Measurements from ENCODE around the gene VPS37D. TPM values are rescaled to one million over a fixed set of nuclear protein-coding genes. Genes with fewer than 3 reads are reported as not detected.

Gene VPS37D
- total and polyA plus RNA-seq, 2 donors (not counting 1 experiment from before 2014, with no cell fraction given): 0.10 to 0.71 TPM

DNA sequence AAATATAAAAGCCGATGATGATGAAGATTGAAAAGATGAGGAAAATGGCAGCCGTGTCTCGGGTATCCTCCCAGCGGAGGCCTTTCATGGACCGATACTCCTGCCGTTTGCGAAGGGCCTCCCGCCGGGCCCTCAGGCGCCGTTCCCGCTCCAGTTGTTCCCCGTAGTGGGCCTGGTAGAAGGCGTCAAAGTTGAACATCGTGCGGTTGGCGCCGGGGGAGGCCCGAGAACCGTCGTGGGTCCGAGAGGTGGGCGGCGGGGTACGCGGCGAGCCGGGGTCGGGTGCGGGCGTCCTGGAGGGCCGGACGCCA lies 15.1 kb downstream of the VPS37D start:
- Histone ChIP-seq H3K4me2 (replicated peaks; ENCODE audit: low read depth, low read length, poor library complexity, severe bottlenecking) (peak overlapping the region; percentile 79), H2AFZ (ENCODE audit: insufficient read depth, low read depth, low read length, poor library complexity, severe bottlenecking) (peak overlapping the region; percentile 97), H3K36me3 (replicated peaks in 1 of 2; ENCODE audit: control extremely low read depth in 1 of 2, control insufficient read depth in 1 of 2, extremely low read depth in 1 of 2, insufficient read depth in 2 of 2, low read length in 1 of 2) (peaks cover 0 to 20% of the 10 kb centered on the region in 2 experiments), H3K4me1 (ENCODE audit: control insufficient read depth in 2 of 2, insufficient read depth in 2 of 2, low read length in 2 of 2) (peaks cover 19 to 25% of the 10 kb centered on the region in 2 donors), H3K4me3 (ENCODE audit: control extremely low read depth in 1 of 5, extremely low read depth in 1 of 5, insufficient read depth in 1 of 5, low read depth in 2 of 5, low read length in 4 of 5) (peak overlapping the region in 4 of 5 experiments; percentile 87 to 99 (median 96)), H3K9me3 (ENCODE audit: control extremely low read depth in 1 of 3, control insufficient read depth in 2 of 3, insufficient read depth in 1 of 3, low read length in 2 of 3) (no peaks in the 10 kb centered on the region), H3K79me2 (ENCODE audit: control insufficient read depth, insufficient read depth, low read length) (peaks cover 69% of the 10 kb centered on the region), H3K9ac (ENCODE audit: low read length) (peak overlapping the region; percentile 96), H3K27me3 (replicated peaks in 1 of 4; ENCODE audit: control extremely low read depth in 1 of 4, control insufficient read depth in 3 of 4, insufficient read depth in 4 of 4, low read length in 3 of 4) (no peaks in the 10 kb centered on the region), H4K20me1 (ENCODE audit: control insufficient read depth, insufficient read depth, low read length, poor library complexity, severe bottlenecking) (peaks cover 44% of the 10 kb centered on the region), H3K27ac (ENCODE audit: low read length in 2 of 2) (peak overlapping the region; percentile 81 to 90)
- Mint-ChIP-seq H3K4me3 (peak overlapping the region; percentile 97), H3K27me3 (no peaks in the 10 kb centered on the region), H3K27ac (peak overlapping the region; percentile 96), H3K9me3 (ENCODE audit: insufficient read depth) (no peaks in the 10 kb centered on the region), H3K4me1 (peaks cover 32% of the 10 kb centered on the region)
- ChIA-PET POLR2A (no interaction called here), CTCF (no interaction called here)
- no peak for TF ChIP-seq EZH2 (IDR thresholded peaks at IDR 0.05; ENCODE audit: borderline replicate concordance, insufficient read depth, low read depth, low read length, poor library complexity, severe bottlenecking)
- TF ChIP-seq CTCF (IDR thresholded peaks at IDR 0.05): no peak
- DNase-seq: no peak
- ATAC-seq (ENCODE audit: low read depth): no peak
- intact Hi-C loops (cut with micrococcal nuclease): loop anchor here (1.0 to 10.0 kb wide), 7 partner anchors 15 to 1842 kb away; partner anchors contain the start of genes ABHD11, BAZ1B, RFC2 and STX1A
- 2% methylated on average over 32 of the region's 33 CpGs for whole genome bisulfite sequencing (ENCODE audit: insufficient coverage)

DNA sequence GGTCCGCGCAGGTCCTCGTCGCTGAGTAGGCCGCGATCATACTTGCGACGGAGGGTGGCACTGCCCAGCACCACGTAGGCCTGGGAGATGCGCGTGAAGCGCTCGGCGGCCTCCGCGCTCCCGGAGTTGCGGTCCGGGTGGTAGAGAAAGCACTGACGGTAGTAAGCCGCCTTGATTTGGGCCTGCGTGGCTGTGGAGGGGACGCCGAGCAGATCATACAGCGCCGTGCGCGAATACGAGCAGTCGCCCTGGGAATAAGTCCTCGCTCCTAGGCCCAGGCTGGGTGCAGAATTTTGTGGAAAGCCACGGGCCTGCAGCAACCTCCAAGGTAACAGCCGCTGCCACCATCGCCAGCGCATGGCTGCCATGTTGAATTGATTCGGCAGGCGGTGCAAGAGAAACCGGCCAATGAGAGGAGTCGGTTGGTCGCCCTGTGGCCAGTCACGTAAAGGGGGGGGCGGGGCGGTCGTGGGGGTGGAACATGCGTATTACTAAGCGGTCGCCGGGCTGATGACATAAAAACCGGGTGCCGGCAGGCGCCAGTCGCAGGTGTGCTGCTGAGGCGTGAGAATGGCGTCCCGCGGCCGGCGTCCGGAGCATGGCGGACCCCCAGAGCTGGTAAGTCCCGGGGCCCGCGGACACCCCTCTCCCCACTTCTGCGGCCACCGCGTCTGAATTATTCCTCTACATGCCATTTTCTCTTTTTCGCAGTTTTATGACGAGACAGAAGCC lies 15.6 kb downstream of the VPS37D start, which contains the start of the genes BUD23 and DNAJC30:
TSS of gene BUD23 (plus strand) at position 542 of the 732 bp plus-strand sequence. CDS start at position 571, 29 bp downstream.
TSS of gene DNAJC30 (minus strand) at position 398 of the 732 bp plus-strand sequence. CDS start at position 368, 30 bp downstream.
- Histone ChIP-seq H3K9me3 (ENCODE audit: control extremely low read depth in 1 of 3, control insufficient read depth in 2 of 3, insufficient read depth in 1 of 3, low read length in 2 of 3) (no peaks in the 10 kb centered on the region), H3K36me3 (replicated peaks in 1 of 2; ENCODE audit: control extremely low read depth in 1 of 2, control insufficient read depth in 1 of 2, extremely low read depth in 1 of 2, insufficient read depth in 2 of 2, low read length in 1 of 2) (peaks cover 0 to 20% of the 10 kb centered on the region in 2 experiments), H3K9ac (ENCODE audit: low read length) (peak within 1 kb of the TSS; percentile 96), H3K27me3 (replicated peaks in 1 of 4; ENCODE audit: control extremely low read depth in 1 of 4, control insufficient read depth in 3 of 4, insufficient read depth in 4 of 4, low read length in 3 of 4) (no peaks in the 10 kb centered on the region), H3K4me2 (replicated peaks; ENCODE audit: low read depth, low read length, poor library complexity, severe bottlenecking) (peak within 1 kb of the TSS; percentile 79), H3K4me3 (ENCODE audit: control extremely low read depth in 1 of 5, extremely low read depth in 1 of 5, insufficient read depth in 1 of 5, low read depth in 2 of 5, low read length in 4 of 5) (peak within 1 kb of the TSS; percentile 79 to 99 (median 95)), H2AFZ (ENCODE audit: insufficient read depth, low read depth, low read length, poor library complexity, severe bottlenecking) (peak within 1 kb of the TSS; percentile 97), H3K79me2 (ENCODE audit: control insufficient read depth, insufficient read depth, low read length) (peaks cover 68% of the 10 kb centered on the region), H3K27ac (ENCODE audit: low read length in 2 of 2) (peak within 1 kb of the TSS; percentile 81 to 90), H3K4me1 (ENCODE audit: control insufficient read depth in 2 of 2, insufficient read depth in 2 of 2, low read length in 2 of 2) (peaks cover 19 to 25% of the 10 kb centered on the region in 2 donors), H4K20me1 (ENCODE audit: control insufficient read depth, insufficient read depth, low read length, poor library complexity, severe bottlenecking) (peaks cover 45% of the 10 kb centered on the region)
- POLR2A ChIA-PET: interaction anchor here (0.5 kb wide), 1 partner anchor 34 kb away, joined by 5 read pairs; no protein-coding TSS in a partner anchor
- DNase-seq (peak; percentile 96), ATAC-seq (ENCODE audit: low read depth) (peak; percentile 97)
- WGBS (ENCODE audit: insufficient coverage): under 1% methylated on average over 67 of the region's 68 CpGs
- no peaks in the 10 kb centered on the region for H3K9me3 Mint-ChIP-seq (ENCODE audit: insufficient read depth)
- H3K4me3 Mint-ChIP-seq: peak within 1 kb of the TSS; percentile 97
- TF ChIP-seq CTCF (IDR thresholded peaks at IDR 0.05) (no peak), EZH2 (IDR thresholded peaks at IDR 0.05; ENCODE audit: borderline replicate concordance, insufficient read depth, low read depth, low read length, poor library complexity, severe bottlenecking) (no peak)
- H3K4me1 Mint-ChIP-seq: peaks cover 32% of the 10 kb centered on the region
- CTCF ChIA-PET: no interaction called here
- peak within 1 kb of the TSS; percentile 96 for H3K27ac Mint-ChIP-seq
- no peaks in the 10 kb centered on the region for H3K27me3 Mint-ChIP-seq
- intact Hi-C loops (cut with micrococcal nuclease): loop anchor here (1.0 to 10.0 kb wide), 7 partner anchors 16 to 1842 kb away; partner anchors contain the start of genes ABHD11, BAZ1B, RFC2 and STX1A
